ENCODE data around the gene NTSR1. TPM values are rescaled to one million over a fixed set of nuclear protein-coding genes. Genes with fewer than 3 reads are reported as not detected.

The NTSR1 gene
- total and polyA plus RNA-seq, 2 experiments from 2014 or later: 0.15 to 1.4 TPM

- TF ChIP-seq ZNF462 (CRISPR knock-in tag; IDR thresholded peaks at IDR 0.05) (no peak), NANOG (IDR thresholded peaks at IDR 0.05; ENCODE audit: borderline replicate concordance) (no peak), POLR2AphosphoS5 (IDR thresholded peaks at IDR 0.05; ENCODE audit: low read depth) (no peak), CTCF (conservative IDR thresholded peaks at IDR 0.05; ENCODE audit: low read depth in 2 of 2) (no peak), JUNB (IDR thresholded peaks at IDR 0.05; ENCODE audit: unreplicated experiment) (no peak)
Measured at GRCh38 chr20:62688855-62689460, 19.7 kb upstream of the NTSR1 start (continued).

- no peak overlapping the region for H3K4me3 ChIP-seq
Measured at GRCh38 chr20:62689861-62690260, 18.8 kb upstream of the NTSR1 start.

More at GRCh38 chr20:62689861-62690260, 18.8 kb upstream of the NTSR1 start:
- H3K4me2 ChIP-seq: no peak overlapping the region
- H4K20me1 ChIP-seq (replicated peaks; ENCODE audit: insufficient read depth): no peaks in the 10 kb centered on the region
- no peak overlapping the region for H3K27ac ChIP-seq (ENCODE audit: low read depth)
- Mint-ChIP-seq H3K36me3 (ENCODE audit: low read depth) (no peaks in the 10 kb centered on the region), H3K27ac (no peak overlapping the region), H3K9me3 (no peaks in the 10 kb centered on the region), H3K27me3 (ENCODE audit: insufficient read depth, low read depth, poor library complexity) (peaks cover 14% of the 10 kb centered on the region), H3K4me1 (peaks cover 16% of the 10 kb centered on the region), H3K4me3 (no peak overlapping the region)
- no peaks in the 10 kb centered on the region for H3K4me1 ChIP-seq (ENCODE audit: insufficient read depth)
- no peak overlapping the region for H2AFZ ChIP-seq
- no peaks in the 10 kb centered on the region for H3F3A ChIP-seq (replicated peaks; ENCODE audit: low read depth)
- no peaks in the 10 kb centered on the region for H3K9me2 ChIP-seq (ENCODE audit: insufficient read depth)
- no peaks in the 10 kb centered on the region for H3K36me3 ChIP-seq (ENCODE audit: insufficient read depth)
- ATAC-seq: no peak
- TF ChIP-seq NANOG (IDR thresholded peaks at IDR 0.05; ENCODE audit: borderline replicate concordance) (no peak), CREB1 (CRISPR knock-in tag; IDR thresholded peaks at IDR 0.05; ENCODE audit: low read depth) (no peak)
- H3K27me3 ChIP-seq (ENCODE audit: insufficient read depth): no peaks in the 10 kb centered on the region
- no peak for DNase-seq (ENCODE audit: low spot score)
- no peaks in the 10 kb centered on the region for H3K79me2 ChIP-seq (replicated peaks; ENCODE audit: insufficient read depth)

Data from GM23338 (cell line).